ENCODE results near the gene KLF17.

DNA sequence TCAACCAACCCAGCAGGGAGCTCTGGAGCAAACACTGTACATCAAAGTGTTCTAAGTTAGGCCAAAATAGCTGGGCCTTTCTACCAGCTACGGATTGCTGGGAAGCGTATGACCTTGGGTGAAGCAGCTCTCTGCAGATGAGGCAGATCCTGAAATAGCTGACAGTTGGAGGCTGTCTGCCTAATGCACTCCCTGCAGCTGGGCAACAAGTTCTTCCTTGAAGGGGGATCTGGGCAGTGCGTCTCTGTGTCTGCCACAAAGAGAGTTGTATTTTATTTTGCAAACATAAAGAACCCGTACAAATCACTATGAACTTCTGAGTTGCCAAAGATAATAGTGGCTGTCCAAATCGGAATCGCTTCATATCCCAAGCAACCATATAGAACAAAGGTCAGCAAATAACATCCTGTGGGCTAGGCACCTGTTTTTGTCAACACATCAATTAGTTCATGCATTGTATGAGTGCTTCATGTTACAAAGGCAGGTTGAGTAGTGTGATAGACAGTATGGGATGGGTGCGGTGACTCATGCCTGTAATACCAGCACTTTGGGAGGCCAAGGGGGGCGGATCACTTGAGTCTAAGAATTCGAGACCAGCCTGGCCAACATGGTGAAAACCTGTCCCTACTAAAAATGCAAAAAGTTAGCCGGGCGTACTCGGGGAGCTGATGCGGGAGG is 29.1 kb upstream of the KLF17 start:
- TF ChIP-seq ZNF629 (tag by site-specific recombination; IDR thresholded peaks at IDR 0.05) (no peak; the same call in 1 of the 2 replicates), ZNF146 (tag by site-specific recombination; IDR thresholded peaks at IDR 0.05) (no peak), ZNF571 (tag by site-specific recombination; IDR thresholded peaks at IDR 0.05) (no peak), YY1 (tag by site-specific recombination; IDR thresholded peaks at IDR 0.05) (no peak), KLF1 (tag by site-specific recombination; IDR thresholded peaks at IDR 0.05) (no peak), BCL11B (tag by site-specific recombination; IDR thresholded peaks at IDR 0.05; ENCODE audit: low read depth) (no peak), ZNF140 (tag by site-specific recombination; IDR thresholded peaks at IDR 0.05) (no peak), ZNF274 (IDR thresholded peaks at IDR 0.05; ENCODE audit: low read length) (no peak), ZNF274 (tag by site-specific recombination; IDR thresholded peaks at IDR 0.05; ENCODE audit: borderline replicate concordance) (no peak)
- TF ChIP-seq, protein P1, sequence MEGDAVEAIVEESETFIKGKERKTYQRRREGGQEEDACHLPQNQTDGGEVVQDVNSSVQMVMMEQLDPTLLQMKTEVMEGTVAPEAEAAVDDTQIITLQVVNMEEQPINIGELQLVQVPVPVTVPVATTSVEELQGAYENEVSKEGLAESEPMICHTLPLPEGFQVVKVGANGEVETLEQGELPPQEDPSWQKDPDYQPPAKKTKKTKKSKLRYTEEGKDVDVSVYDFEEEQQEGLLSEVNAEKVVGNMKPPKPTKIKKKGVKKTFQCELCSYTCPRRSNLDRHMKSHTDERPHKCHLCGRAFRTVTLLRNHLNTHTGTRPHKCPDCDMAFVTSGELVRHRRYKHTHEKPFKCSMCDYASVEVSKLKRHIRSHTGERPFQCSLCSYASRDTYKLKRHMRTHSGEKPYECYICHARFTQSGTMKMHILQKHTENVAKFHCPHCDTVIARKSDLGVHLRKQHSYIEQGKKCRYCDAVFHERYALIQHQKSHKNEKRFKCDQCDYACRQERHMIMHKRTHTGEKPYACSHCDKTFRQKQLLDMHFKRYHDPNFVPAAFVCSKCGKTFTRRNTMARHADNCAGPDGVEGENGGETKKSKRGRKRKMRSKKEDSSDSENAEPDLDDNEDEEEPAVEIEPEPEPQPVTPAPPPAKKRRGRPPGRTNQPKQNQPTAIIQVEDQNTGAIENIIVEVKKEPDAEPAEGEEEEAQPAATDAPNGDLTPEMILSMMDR (tag by site-specific recombination; IDR thresholded peaks at IDR 0.05): no peak
- TF ChIP-seq, protein P2, sequence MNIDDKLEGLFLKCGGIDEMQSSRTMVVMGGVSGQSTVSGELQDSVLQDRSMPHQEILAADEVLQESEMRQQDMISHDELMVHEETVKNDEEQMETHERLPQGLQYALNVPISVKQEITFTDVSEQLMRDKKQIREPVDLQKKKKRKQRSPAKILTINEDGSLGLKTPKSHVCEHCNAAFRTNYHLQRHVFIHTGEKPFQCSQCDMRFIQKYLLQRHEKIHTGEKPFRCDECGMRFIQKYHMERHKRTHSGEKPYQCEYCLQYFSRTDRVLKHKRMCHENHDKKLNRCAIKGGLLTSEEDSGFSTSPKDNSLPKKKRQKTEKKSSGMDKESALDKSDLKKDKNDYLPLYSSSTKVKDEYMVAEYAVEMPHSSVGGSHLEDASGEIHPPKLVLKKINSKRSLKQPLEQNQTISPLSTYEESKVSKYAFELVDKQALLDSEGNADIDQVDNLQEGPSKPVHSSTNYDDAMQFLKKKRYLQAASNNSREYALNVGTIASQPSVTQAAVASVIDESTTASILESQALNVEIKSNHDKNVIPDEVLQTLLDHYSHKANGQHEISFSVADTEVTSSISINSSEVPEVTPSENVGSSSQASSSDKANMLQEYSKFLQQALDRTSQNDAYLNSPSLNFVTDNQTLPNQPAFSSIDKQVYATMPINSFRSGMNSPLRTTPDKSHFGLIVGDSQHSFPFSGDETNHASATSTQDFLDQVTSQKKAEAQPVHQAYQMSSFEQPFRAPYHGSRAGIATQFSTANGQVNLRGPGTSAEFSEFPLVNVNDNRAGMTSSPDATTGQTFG (tag by site-specific recombination; IDR thresholded peaks at IDR 0.05; ENCODE audit: borderline replicate concordance): no peak
